ENCODE data around the gene C20orf202. TPM values are rescaled to one million over a fixed set of nuclear protein-coding genes. Genes with fewer than 3 reads are reported as not detected.

C20orf202 gene
- total RNA-seq, 1 experiment from 2014 or later, result not detected

DNA sequence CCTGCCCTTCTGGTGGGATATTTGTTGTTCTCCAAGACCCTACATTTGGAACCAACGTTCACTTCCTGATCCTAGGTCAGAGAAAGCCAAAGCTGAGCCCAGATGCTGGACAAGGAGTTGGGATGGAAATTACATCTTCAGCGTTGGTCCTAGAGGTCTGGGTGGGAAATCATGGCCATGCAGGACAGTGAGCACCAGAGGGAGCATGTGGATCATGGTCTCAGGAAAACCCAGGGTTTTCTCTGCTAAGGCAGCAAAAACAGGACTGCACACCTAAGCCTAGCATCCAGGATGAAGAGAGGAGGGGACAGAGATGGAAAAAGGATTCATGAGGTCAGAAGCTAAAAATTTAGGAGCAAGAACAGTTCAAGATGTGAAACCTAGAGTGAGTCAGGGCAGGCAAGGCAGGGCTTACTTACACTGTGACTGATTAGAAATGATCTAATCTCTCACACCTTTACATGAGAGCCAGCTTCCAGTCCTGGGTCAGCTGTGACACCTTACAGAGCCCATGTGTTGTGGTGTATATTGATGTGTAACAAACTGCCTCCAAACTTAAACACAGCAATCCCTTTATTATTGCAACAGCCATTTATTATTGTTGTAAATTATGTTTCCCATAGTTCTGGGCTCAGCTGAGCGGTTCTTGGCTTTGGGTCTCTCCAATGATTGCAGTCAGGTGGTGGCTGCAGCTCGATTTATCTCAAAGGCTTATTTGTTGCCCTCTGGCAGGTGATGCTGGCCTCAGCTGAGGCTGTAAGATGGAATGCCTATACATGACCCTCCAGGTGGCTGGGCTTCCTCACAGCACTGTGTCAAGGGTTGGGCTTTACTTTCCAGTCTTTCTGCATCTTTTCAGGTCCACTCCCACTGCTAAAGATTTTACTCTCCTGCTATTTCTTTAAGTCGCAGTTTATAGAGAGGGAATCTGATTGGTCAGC lies 6.5 kb downstream of the C20orf202 start:
- Histone ChIP-seq H3K4me3 (ENCODE audit: low read length) (no peak overlapping the region), H4K20me1 (ENCODE audit: low read length) (no peaks in the 10 kb centered on the region), H3K36me3 (ENCODE audit: low read depth, low read length) (no peaks in the 10 kb centered on the region), H3K9me3 (ENCODE audit: low read length) (no peaks in the 10 kb centered on the region), H3K9me2 (replicated peaks; ENCODE audit: low read length) (no peaks in the 10 kb centered on the region), H3K4me1 (ENCODE audit: insufficient read depth, low read length) (0 out of 2 replicates have a peak, but pooled peaks cover 3% of the 10 kb centered on the region), H3K4me2 (ENCODE audit: low read length) (no peak overlapping the region), H3K9ac (ENCODE audit: low read length) (no peak overlapping the region), H2AFZ (ENCODE audit: low read length) (no peak overlapping the region), H3K27me3 (ENCODE audit: low read length) (no peaks in the 10 kb centered on the region), H3F3A (ENCODE audit: low read length, unreplicated experiment) (no peaks in the 10 kb centered on the region), H3K27ac (ENCODE audit: low read length) (no peak overlapping the region), H3K79me2 (ENCODE audit: low read length) (no peaks in the 10 kb centered on the region)
- ATAC-seq, result peak; percentile 53; the same call in 1 of the 2 replicates
- POLR2A ChIA-PET (ENCODE audit: unreplicated experiment), result no interaction called here
- TF ChIP-seq, protein P1, sequence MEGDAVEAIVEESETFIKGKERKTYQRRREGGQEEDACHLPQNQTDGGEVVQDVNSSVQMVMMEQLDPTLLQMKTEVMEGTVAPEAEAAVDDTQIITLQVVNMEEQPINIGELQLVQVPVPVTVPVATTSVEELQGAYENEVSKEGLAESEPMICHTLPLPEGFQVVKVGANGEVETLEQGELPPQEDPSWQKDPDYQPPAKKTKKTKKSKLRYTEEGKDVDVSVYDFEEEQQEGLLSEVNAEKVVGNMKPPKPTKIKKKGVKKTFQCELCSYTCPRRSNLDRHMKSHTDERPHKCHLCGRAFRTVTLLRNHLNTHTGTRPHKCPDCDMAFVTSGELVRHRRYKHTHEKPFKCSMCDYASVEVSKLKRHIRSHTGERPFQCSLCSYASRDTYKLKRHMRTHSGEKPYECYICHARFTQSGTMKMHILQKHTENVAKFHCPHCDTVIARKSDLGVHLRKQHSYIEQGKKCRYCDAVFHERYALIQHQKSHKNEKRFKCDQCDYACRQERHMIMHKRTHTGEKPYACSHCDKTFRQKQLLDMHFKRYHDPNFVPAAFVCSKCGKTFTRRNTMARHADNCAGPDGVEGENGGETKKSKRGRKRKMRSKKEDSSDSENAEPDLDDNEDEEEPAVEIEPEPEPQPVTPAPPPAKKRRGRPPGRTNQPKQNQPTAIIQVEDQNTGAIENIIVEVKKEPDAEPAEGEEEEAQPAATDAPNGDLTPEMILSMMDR (conservative IDR thresholded peaks at IDR 0.05; ENCODE audit: low read depth, low read length), result peak; percentile 61
- TF ChIP-seq EZH2 (IDR thresholded peaks at IDR 0.05; ENCODE audit: low read length, unreplicated experiment), result no peak
- CTCF ChIA-PET, result interaction anchor here (0.6 to 0.7 kb wide), 2 partner anchors 120 to 294 kb away, joined by 3 to 5 read pairs; no protein-coding TSS in a partner anchor
- intact Hi-C loops (cut with micrococcal nuclease), result loop anchor here (1.0 to 5.0 kb wide), 3 partner anchors 92 to 294 kb away; partner anchors contain the start of gene PSMF1
- no TSS peak for BruUV-seq (replicated peaks)
- peak; percentile 43 for DNase-seq

DNA sequence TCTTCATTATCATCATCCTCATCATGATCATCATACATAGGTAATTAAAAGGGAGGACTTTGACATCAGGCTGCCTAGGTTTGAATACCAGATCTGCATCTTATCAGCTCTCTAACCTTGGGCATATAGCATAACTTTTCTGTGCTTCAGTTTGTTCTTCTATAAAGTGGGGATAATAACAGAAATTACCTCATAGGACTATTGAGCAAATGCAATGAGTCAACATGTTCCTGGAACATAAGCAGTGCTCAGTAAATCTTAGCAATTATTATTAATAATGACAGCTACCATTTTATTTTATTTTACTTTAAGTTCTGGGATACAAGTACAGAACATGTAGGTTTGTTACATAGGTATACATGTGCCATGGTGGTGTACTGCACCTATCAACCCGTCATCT lies 7.2 kb downstream of the C20orf202 start:
- H3K79me2 ChIP-seq (ENCODE audit: low read length), result no peaks in the 10 kb centered on the region
- no peaks in the 10 kb centered on the region for H4K20me1 ChIP-seq (ENCODE audit: low read length)
- ChIA-PET CTCF (interaction anchor here (0.7 kb wide), 1 partner anchor 23 kb away, joined by 3 read pairs; no protein-coding TSS in a partner anchor), POLR2A (ENCODE audit: unreplicated experiment) (no interaction called here)
- no peak overlapping the region for H2AFZ ChIP-seq (ENCODE audit: low read length)
- no peaks in the 10 kb centered on the region for H3F3A ChIP-seq (ENCODE audit: low read length, unreplicated experiment)
- H3K27me3 ChIP-seq (ENCODE audit: low read length), result no peaks in the 10 kb centered on the region
- DNase-seq, result no peak
- H3K9me2 ChIP-seq (replicated peaks; ENCODE audit: low read length), result no peaks in the 10 kb centered on the region
- intact Hi-C loops (cut with micrococcal nuclease), result loop anchor here (5.0 kb wide), 1 partner anchor 93 kb away; the partner anchor contains the start of gene PSMF1
- H3K27ac ChIP-seq (ENCODE audit: low read length), result no peak overlapping the region
- no peak overlapping the region for H3K4me3 ChIP-seq (ENCODE audit: low read length)
- no peak overlapping the region for H3K4me2 ChIP-seq (ENCODE audit: low read length)
- H3K36me3 ChIP-seq (ENCODE audit: low read depth, low read length), result no peaks in the 10 kb centered on the region
- H3K9ac ChIP-seq (ENCODE audit: low read length), result no peak overlapping the region
- ATAC-seq, result no peak
- 0 out of 2 replicates have a peak, but pooled peaks cover 3% of the 10 kb centered on the region for H3K4me1 ChIP-seq (ENCODE audit: insufficient read depth, low read length)
- no peaks in the 10 kb centered on the region for H3K9me3 ChIP-seq (ENCODE audit: low read length)
- no TSS peak for BruUV-seq (replicated peaks)
- TF ChIP-seq EZH2phosphoT487 (IDR thresholded peaks at IDR 0.05; ENCODE audit: borderline replicate concordance, low read length) (no peak), EZH2 (IDR thresholded peaks at IDR 0.05; ENCODE audit: low read length, unreplicated experiment) (no peak)
- TF ChIP-seq, protein P1 (conservative IDR thresholded peaks at IDR 0.05; ENCODE audit: low read depth, low read length), result no peak
